IMR-90 (cell line): ENCODE measurements around the gene GPC5. TPM values are rescaled to one million over a fixed set of nuclear protein-coding genes. Genes with fewer than 3 reads are reported as not detected.

Source experiments
- ATAC-seq: fragments of 200-7000 bp; cut with Tn5 transposase; 2 replicates; pipeline ENCODE4 v1.9.1; 2020; ENCODE audit warnings: low read depth, mild to moderate bottlenecking, moderate library complexity
- BruUV-seq: library from RNA; stranded (reverse); fragments of 400-500 nt; replicated peaks from 2 replicates; lab custom pipeline; 2021; lab: Mats Ljungman, UMichigan
- CTCF ChIA-PET: fragments of 300-600 bp; formaldehyde crosslinking; extraction: SDS; loops from one replicate; lab custom pipeline; 2021; ENCODE audit warnings: antibody characterized with exemption; lab: Yijun Ruan, JAX
- POLR2A ChIA-PET: fragments of 300-600 bp; sonication (Branson Sonifier 250); formaldehyde crosslinking; loops from one replicate; lab custom pipeline; 2022; ENCODE audit warnings: antibody characterized with exemption; ENCODE audit not compliant: unreplicated experiment; lab: Charles Lee
- DNase-seq: peaks from one replicate; pipeline ENCODE4 v3.0.0; 2013
- H2AFZ ChIP-seq: replicated peaks from 2 replicates; pipeline ENCODE3; 2013; ENCODE audit warnings: low read length, mild to moderate bottlenecking; ENCODE audit not compliant: poor library complexity
- H2AK5ac ChIP-seq: 2 replicates; pipeline ENCODE4 v1.6.1; 2013; ENCODE audit warnings: low read depth, low read length, inconsistent platforms
- H2AK9ac ChIP-seq: replicated peaks from 2 replicates; pipeline ENCODE3; 2013; ENCODE audit warnings: mild to moderate bottlenecking, low read depth, low read length, moderate library complexity; ENCODE audit not compliant: poor library complexity
- H2BK120ac ChIP-seq: 2 replicates; pipeline ENCODE4 v1.6.1; 2013; ENCODE audit warnings: low read depth, low read length, inconsistent platforms
- H2BK15ac ChIP-seq: 3 replicates; pipeline ENCODE4 v1.6.1; 2013; ENCODE audit warnings: low read depth, low read length, inconsistent platforms
- H2BK20ac ChIP-seq: 2 replicates; pipeline ENCODE4 v1.6.1; 2013; ENCODE audit warnings: low read depth, mild to moderate bottlenecking, inconsistent platforms, low read length, moderate library complexity
- H2BK5ac ChIP-seq: 2 replicates; pipeline ENCODE4 v1.6.1; 2013; ENCODE audit warnings: mild to moderate bottlenecking, low read depth, low read length, inconsistent platforms; ENCODE audit not compliant: poor library complexity, severe bottlenecking
- H3K14ac ChIP-seq: replicated peaks from 2 replicates; pipeline ENCODE4 v1.6.1; 2013; ENCODE audit warnings: low read depth, low read length, inconsistent platforms
- H3K18ac ChIP-seq: 2 replicates; pipeline ENCODE4 v1.6.1; 2013; ENCODE audit warnings: low read depth, low read length, control low read depth
- H3K23ac ChIP-seq: 2 replicates; pipeline ENCODE4 v1.6.1; 2013; ENCODE audit warnings: low read depth, low read length, inconsistent platforms
- H3K27ac ChIP-seq: 2 replicates; pipeline ENCODE4 v1.5.1; 2013; ENCODE audit warnings: mild to moderate bottlenecking, control low read depth, low read length; ENCODE audit not compliant: insufficient read depth
- H3K27me3 ChIP-seq: 2 replicates; pipeline ENCODE4 v1.6.1; 2013; ENCODE audit warnings: low read length; ENCODE audit not compliant: control insufficient read depth, insufficient read depth
- H3K36me3 ChIP-seq: 2 replicates; pipeline ENCODE4 v1.6.1; 2013; ENCODE audit warnings: low read length, mixed read lengths; ENCODE audit not compliant: control insufficient read depth, insufficient read depth
- H3K4ac ChIP-seq: 2 replicates; pipeline ENCODE4 v1.6.1; 2013; ENCODE audit warnings: low read depth, low read length, inconsistent platforms
- H3K4me1 ChIP-seq: 2 replicates; pipeline ENCODE4 v1.6.1; 2013; ENCODE audit warnings: low read length, mixed read lengths; ENCODE audit not compliant: control insufficient read depth, insufficient read depth
- H3K4me2 ChIP-seq: 2 replicates; pipeline ENCODE4 v1.6.1; 2013; ENCODE audit warnings: low read depth, mild to moderate bottlenecking, control low read depth, low read length, moderate library complexity
- H3K4me3 ChIP-seq: 2 replicates; pipeline ENCODE4 v1.5.1; 2013; ENCODE audit warnings: low read depth, mild to moderate bottlenecking, control low read depth, low read length, moderate library complexity; ENCODE audit not compliant: insufficient read depth
- H3K56ac ChIP-seq: 2 replicates; pipeline ENCODE4 v1.6.1; 2013; ENCODE audit warnings: low read length, inconsistent platforms; ENCODE audit not compliant: insufficient read depth; ENCODE audit errors: extremely low read depth
- H3K79me1 ChIP-seq, 2 experiments: 2 replicates each; pipeline ENCODE4 v1.6.1; 2013; ENCODE audit warnings: low read length in 2 of 2, inconsistent platforms in 1 of 2, low read depth in 1 of 2
- H3K9ac ChIP-seq: 2 replicates; pipeline ENCODE4 v1.6.1; 2013; ENCODE audit warnings: low read depth, low read length, control low read depth
- H3K9me1 ChIP-seq: 2 replicates; pipeline ENCODE4 v1.6.1; 2013; ENCODE audit warnings: low read length, inconsistent platforms; ENCODE audit not compliant: insufficient read depth
- H3K9me3 ChIP-seq: 2 replicates; pipeline ENCODE4 v1.6.1; 2013; ENCODE audit warnings: low read length; ENCODE audit not compliant: control insufficient read depth, insufficient read depth
- H4K20me1 ChIP-seq: 2 replicates; pipeline ENCODE4 v1.6.1; 2013; ENCODE audit warnings: low read length, inconsistent platforms; ENCODE audit not compliant: insufficient read depth
- H4K5ac ChIP-seq: 2 replicates; pipeline ENCODE4 v1.6.1; 2013; ENCODE audit warnings: mild to moderate bottlenecking, low read depth, low read length, control low read depth
- H4K8ac ChIP-seq, 2 experiments: 2 replicates each; pipeline ENCODE4 v1.6.1; 2013; ENCODE audit warnings: low read depth in 2 of 2, low read length in 2 of 2, control low read depth in 1 of 2, inconsistent platforms in 1 of 2
- H4K91ac ChIP-seq: 2 replicates; pipeline ENCODE4 v1.6.1; 2013; ENCODE audit warnings: low read depth, low read length, inconsistent platforms; ENCODE audit not compliant: insufficient read depth
- BHLHE40 ChIP-seq: fragments of 150-350 bp; IDR thresholded peaks from 2 replicates; pipeline ENCODE4 v1.6.1; 2016; ENCODE audit warnings: mild to moderate bottlenecking, low read depth, low read length
- CEBPB ChIP-seq: IDR thresholded peaks from 2 replicates; pipeline ENCODE4 v1.6.1; 2012; ENCODE audit warnings: low read depth, low read length, improper control_type of control experiment
- CHD1 ChIP-seq: IDR thresholded peaks from 2 replicates; pipeline ENCODE4 v1.6.1; 2012; ENCODE audit warnings: low read depth, low read length, improper control_type of control experiment
- CTCF ChIP-seq: conservative IDR thresholded peaks from 2 replicates; pipeline ENCODE4 v1.5.1; 2012; ENCODE audit warnings: mild to moderate bottlenecking, low read depth, low read length, improper control_type of control experiment
- FOS ChIP-seq: fragments of 150-350 bp; IDR thresholded peaks from 2 replicates; pipeline ENCODE4 v1.6.1; 2016; ENCODE audit warnings: low read depth, low read length
- MAFK ChIP-seq: IDR thresholded peaks from 2 replicates; pipeline ENCODE4 v1.6.1; 2012; ENCODE audit warnings: low read depth, low read length, improper control_type of control experiment
- MAZ ChIP-seq: IDR thresholded peaks from 2 replicates; pipeline ENCODE4 v1.6.1; 2012; ENCODE audit warnings: low read depth, mild to moderate bottlenecking, low read length, improper control_type of control experiment, moderate library complexity, borderline replicate concordance
- MXI1 ChIP-seq: IDR thresholded peaks from 2 replicates; pipeline ENCODE4 v1.6.1; 2012; ENCODE audit warnings: low read depth, mild to moderate bottlenecking, low read length, moderate library complexity, borderline replicate concordance
- NFE2L2 ChIP-seq: fragments of 150-350 bp; IDR thresholded peaks from 2 replicates; pipeline ENCODE4 v1.6.1; 2016; ENCODE audit warnings: low read depth, mild to moderate bottlenecking, low read length
- RAD21 ChIP-seq: IDR thresholded peaks from 2 replicates; pipeline ENCODE4 v1.6.1; 2012; ENCODE audit warnings: low read length, improper control_type of control experiment
- RCOR1 ChIP-seq: IDR thresholded peaks from 2 replicates; pipeline ENCODE4 v1.6.1; 2012; ENCODE audit warnings: mild to moderate bottlenecking, low read length, improper control_type of control experiment; ENCODE audit not compliant: insufficient replicate concordance
- RFX5 ChIP-seq: IDR thresholded peaks from 2 replicates; pipeline ENCODE4 v1.8.0; 2012; ENCODE audit warnings: low read depth, mild to moderate bottlenecking, low read length, moderate library complexity
- SMC3 ChIP-seq: fragments of 150-350 bp; IDR thresholded peaks from 2 replicates; pipeline ENCODE4 v1.6.1; 2016; ENCODE audit warnings: low read depth, mild to moderate bottlenecking, antibody characterized with exemption, low read length, moderate library complexity
- USF2 ChIP-seq: fragments of 150-350 bp; IDR thresholded peaks from 2 replicates; pipeline ENCODE4 v1.6.1; 2017; ENCODE audit warnings: mild to moderate bottlenecking, antibody characterized with exemption, low read length, low read depth
- WGBS, 2 experiments: methylation state at CpG; one replicate each; pipeline versions ENCODE4 v1.1.5 to v1.1.7; 2013; ENCODE audit warnings: missing lambda C conversion rate in 2 of 2; ENCODE audit not compliant: insufficient read length in 1 of 2; ENCODE audit errors: extremely low coverage in 2 of 2; 5-methylcytosine and 5-hydroxymethylcytosine counted together
- dilution Hi-C: fragments of 300-500 bp; cut with HindIII; formaldehyde crosslinking; loops from one replicate; pipeline ENCODE4 v1.14.3; 2018; ENCODE audit warnings: low sequenced_read_pairs; ENCODE audit not compliant: unreplicated experiment
- in situ Hi-C: fragments of 300-500 bp; cut with MboI; formaldehyde crosslinking; loops from 3 replicates; pipeline ENCODE4 v1.14.3; 2019; ENCODE audit warnings: low sequenced_read_pairs, inconsistent platforms, mixed read lengths
- intact Hi-C: fragments of 100-400 bp; cut with micrococcal nuclease; formaldehyde crosslinking; loops from 2 replicates; pipeline ENCODE4 v1.10.0; 2022
- polyA plus RNA-seq, 3 experiments: library from polyadenylated mRNA; depleted of rRNA; stranded (reverse); fragments of >200 nt; gene quantifications; 2 replicates each; pipeline ENCODE4 v1.2.3, GENCODE V29; 2012; ENCODE audit warnings: low replicate concordance in 1 of 3
- total RNA-seq: library from RNA; depleted of rRNA; stranded (reverse); fragments of >200 nt; gene quantifications from 2 replicates; pipeline ENCODE4 v1.2.3, GENCODE V29; 2012

GPC5 gene
- total and polyA plus RNA-seq, 2 of the 4 experiments (the other 2 are of a cell fraction): 0.94 to 1.8 TPM

GRCh38 chr13:91348906-91349435, 49.5 kb upstream of the GPC5 start:
- H2AK9ac ChIP-seq: peak overlapping the region; percentile 84
- H2AFZ ChIP-seq: peak overlapping the region; percentile 93
- ChIA-PET CTCF (interaction anchor here (0.7 to 1.0 kb wide), 3 partner anchors 9 to 24 kb away, joined by 3 to 4 read pairs (median 4); no protein-coding TSS in a partner anchor), POLR2A (interaction anchor here (0.6 kb wide), 1 partner anchor 24 kb away, joined by 4 read pairs; no protein-coding TSS in a partner anchor)
- DNase-seq (peak; percentile 79), ATAC-seq (peak; percentile 80)
- no peak overlapping the region for H4K5ac ChIP-seq
- peak overlapping the region; percentile 59 for H3K27ac ChIP-seq
- 0% methylated on average over 8 of the region's 46 CpGs; no CpG with 5 or more reads in 1 of the 2 experiments for WGBS, 2 experiments
- H2BK20ac ChIP-seq: no peak overlapping the region
- H4K91ac ChIP-seq: peak overlapping the region; percentile 58; the same call in 1 of the 2 replicates
- peaks cover 3% of the 10 kb centered on the region for H3K4me1 ChIP-seq
- peak overlapping the region; percentile 94 for H3K4me2 ChIP-seq
- H3K9me3 ChIP-seq: no peaks in the 10 kb centered on the region
- no peaks in the 10 kb centered on the region for H3K9me1 ChIP-seq
- H3K18ac ChIP-seq: no peak overlapping the region
- H3K56ac ChIP-seq: peak overlapping the region; percentile 71
- dilution Hi-C loops (no loop called here), in situ Hi-C loops (no loop called here), intact Hi-C loops (no loop called here)
- H2AK5ac ChIP-seq: no peak overlapping the region
- H3K9ac ChIP-seq: peak overlapping the region; percentile 84
- peak overlapping the region; percentile 73 for H3K4me3 ChIP-seq
- H3K14ac ChIP-seq: peak overlapping the region; percentile 81; the same call in 1 of the 2 replicates
- peak overlapping the region; percentile 82 for H3K4ac ChIP-seq
- H4K20me1 ChIP-seq: peaks cover 16% of the 10 kb centered on the region
- peaks cover 12 to 25% of the 10 kb centered on the region in 2 experiments for H3K79me1 ChIP-seq
- H3K27me3 ChIP-seq: peaks cover 8% of the 10 kb centered on the region; the same call in 1 of the 2 replicates
- no TSS peak for BruUV-seq
- H3K23ac ChIP-seq: peak overlapping the region; percentile 95
- H2BK5ac ChIP-seq: peak overlapping the region; percentile 82
- H2BK120ac ChIP-seq: no peak overlapping the region
- no peak overlapping the region for H2BK15ac ChIP-seq
- peaks cover 9% of the 10 kb centered on the region for H3K36me3 ChIP-seq
- H4K8ac ChIP-seq: peak overlapping the region; percentile 13 to 66; a peak in 2 of 4 replicates
- TF ChIP-seq MXI1 (peak; percentile 99), RAD21 (0 out of 2 replicates have a peak, but pooled peaks have one; percentile 9), CTCF (peak; percentile 90), MAFK (no peak), NFE2L2 (no peak), CHD1 (no peak), BHLHE40 (0 out of 2 replicates have a peak, but pooled peaks have one; percentile 4), RCOR1 (no peak), SMC3 (0 out of 2 replicates have a peak, but pooled peaks have one; percentile 9), MAZ (peak; percentile 70), RFX5 (no peak), CEBPB (no peak), FOS (no peak), USF2 (peak; percentile 6; the same call in 1 of the 2 replicates)
